Vagina (tissue), 2 donors: ENCODE results near the gene CUX1. TPM values are rescaled to one million over a fixed set of nuclear protein-coding genes. Genes with fewer than 3 reads are reported as not detected.

Source experiments
- DNase-seq, 2 donors: peaks; one replicate each; pipeline ENCODE4 v3.0.0-alpha.2; 2017; ENCODE audit errors: extremely low spot score in 2 of 2
- H3K27ac ChIP-seq: fragments of 200-600 bp; sonication (generic); one replicate; pipeline ENCODE4 v1.5.1; 2019
- H3K27me3 ChIP-seq: fragments of 200-600 bp; sonication (generic); one replicate; pipeline ENCODE4 v1.5.1; 2019
- H3K36me3 ChIP-seq, 2 donors: fragments of 200-600 bp; sonication (generic); one replicate each; pipeline ENCODE4 v1.5.1; 2017 to 2019
- H3K4me1 ChIP-seq: fragments of 200-600 bp; sonication (generic); one replicate; pipeline ENCODE4 v1.5.1; 2019
- H3K4me3 ChIP-seq, 2 donors: fragments of 200-600 bp; sonication (generic); 1 replicate in 1 of 2; 2 replicates in 1 of 2; pipeline ENCODE4 v1.5.1; 2016 to 2019
- H3K9me3 ChIP-seq: fragments of 200-600 bp; sonication (generic); one replicate; pipeline ENCODE4 v1.5.1; 2019
- CTCF ChIP-seq, 3 experiments: fragments of 450-650 bp in 2 of 3; fragments of 200-600 bp in 1 of 3; sonication (generic) in 1 of 3; IDR thresholded peaks; one replicate each; pipeline ENCODE4 v1.5.1; 2017 to 2019; ENCODE audit warnings: antibody characterized with exemption in 3 of 3, mild to moderate bottlenecking in 2 of 3, moderate library complexity in 2 of 3
- POLR2A ChIP-seq, 2 donors: fragments of 450-650 bp; IDR thresholded peaks; one replicate each; pipeline ENCODE4 v1.6.1; 2017; ENCODE audit warnings: antibody characterized with exemption in 2 of 2, mild to moderate bottlenecking in 2 of 2, moderate library complexity in 2 of 2
- POLR2AphosphoS5 ChIP-seq, 2 donors: sonication (generic); formaldehyde crosslinking; IDR thresholded peaks; one replicate each; pipeline ENCODE4 v1.9.0; 2017; ENCODE audit warnings: antibody characterized with exemption in 2 of 2, mild to moderate bottlenecking in 2 of 2, low read depth in 1 of 2; ENCODE audit not compliant: insufficient read depth in 1 of 2
- intact Hi-C: fragments of 100-400 bp; cut with DNase I; formaldehyde crosslinking; loops from one replicate; pipeline ENCODE4 v1.15.1; 2023
- total RNA-seq: library from RNA; depleted of rRNA; stranded (reverse); fragments of >200 nt; gene quantifications from one replicate; pipeline ENCODE4 v1.2.3, GENCODE V29; 2016

CUX1 gene
- total RNA-seq, 1 donor from 2014 or later: 65.3 TPM

DNA sequence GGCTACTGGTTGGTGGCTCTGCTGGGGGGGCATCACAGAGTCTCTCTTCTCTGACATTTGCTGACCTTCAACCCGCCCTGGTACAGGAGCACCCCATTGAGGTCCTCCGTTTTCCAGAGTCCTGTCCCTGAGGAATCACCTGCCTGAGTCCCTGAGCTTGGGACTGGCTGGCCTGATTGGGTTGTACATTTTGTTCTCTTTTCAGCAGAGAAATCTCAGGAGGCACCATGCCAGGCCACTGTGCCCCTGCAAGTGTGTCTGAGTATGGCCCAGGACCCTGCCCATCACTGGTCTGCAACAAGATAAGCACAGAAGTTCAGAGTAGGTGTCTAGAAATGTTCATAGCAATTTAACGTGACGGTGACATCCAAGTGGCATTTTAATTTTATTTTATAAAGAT lies 131.2 kb downstream of the CUX1 start:
- no peak for DNase-seq
- Histone ChIP-seq H3K36me3 (no peaks in the 10 kb centered on the region), H3K27me3 (no peaks in the 10 kb centered on the region), H3K4me3 (no peak overlapping the region), H3K4me1 (peaks cover 29% of the 10 kb centered on the region), H3K9me3 (no peaks in the 10 kb centered on the region), H3K27ac (peak overlapping the region; percentile 11)
- no peak for TF ChIP-seq POLR2AphosphoS5 (IDR thresholded peaks at IDR 0.05; ENCODE audit: insufficient read depth in 1 of 2, low read depth in 1 of 2)
- no peak for TF ChIP-seq CTCF (IDR thresholded peaks at IDR 0.05)
- TF ChIP-seq POLR2A (IDR thresholded peaks at IDR 0.05): no peak
- intact Hi-C loops: loop anchor here (5.0 kb wide), 1 partner anchor 626 kb away; the partner anchor contains the start of gene IFT22

DNA sequence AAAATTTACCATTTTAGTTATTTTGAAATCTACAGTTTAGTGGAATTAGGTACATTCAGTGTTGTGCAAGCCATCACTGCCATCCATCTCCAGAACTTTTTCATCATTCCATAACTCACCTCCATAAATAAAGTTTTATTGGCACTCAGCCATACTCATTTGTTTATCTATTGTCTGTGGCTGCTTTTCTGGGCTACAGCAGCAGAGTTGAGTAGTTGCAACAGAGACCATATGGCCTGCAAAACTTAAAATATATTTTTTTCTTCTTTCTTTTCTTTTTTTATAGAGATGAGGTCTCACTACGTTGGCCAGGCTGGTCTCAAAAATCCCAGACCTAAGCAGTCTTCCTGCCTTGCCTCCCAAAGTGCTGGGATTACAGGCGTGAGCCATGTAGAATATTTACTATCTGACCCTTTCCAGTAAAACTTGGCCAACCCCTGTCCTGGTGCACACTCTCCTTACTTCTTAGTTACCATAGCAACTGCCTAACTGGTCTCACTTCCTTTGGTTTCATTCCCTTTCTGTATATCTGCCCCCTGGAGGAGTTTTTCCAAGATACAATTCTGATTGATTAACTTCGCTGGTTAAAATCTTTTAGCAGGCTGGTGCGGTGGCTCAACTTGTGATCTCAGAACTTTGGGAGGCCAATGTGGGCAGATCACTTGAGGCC lies 133.2 kb downstream of the CUX1 start:
- no peak for TF ChIP-seq POLR2A (IDR thresholded peaks at IDR 0.05)
- no peak for TF ChIP-seq POLR2AphosphoS5 (IDR thresholded peaks at IDR 0.05; ENCODE audit: insufficient read depth in 1 of 2, low read depth in 1 of 2)
- TF ChIP-seq CTCF (IDR thresholded peaks at IDR 0.05): no peak
- no peak for DNase-seq
- Histone ChIP-seq H3K9me3 (no peaks in the 10 kb centered on the region), H3K27ac (no peak overlapping the region), H3K4me1 (peaks cover 29% of the 10 kb centered on the region), H3K4me3 (no peak overlapping the region), H3K27me3 (no peaks in the 10 kb centered on the region), H3K36me3 (no peaks in the 10 kb centered on the region)
- intact Hi-C loops: no loop called here

GRCh38 chr7:101951757-101952156 lies 134.3 kb downstream of the CUX1 start:
- no peaks in the 10 kb centered on the region for H3K27me3 ChIP-seq
- H3K4me1 ChIP-seq: peaks cover 29% of the 10 kb centered on the region
- H3K36me3 ChIP-seq: no peaks in the 10 kb centered on the region
- no peak for TF ChIP-seq POLR2A (IDR thresholded peaks at IDR 0.05)
- no peak for TF ChIP-seq POLR2AphosphoS5 (IDR thresholded peaks at IDR 0.05; ENCODE audit: insufficient read depth in 1 of 2, low read depth in 1 of 2)
- TF ChIP-seq CTCF (IDR thresholded peaks at IDR 0.05): no peak
- H3K9me3 ChIP-seq: no peaks in the 10 kb centered on the region
- H3K27ac ChIP-seq: no peak overlapping the region
- intact Hi-C loops: no loop called here
- H3K4me3 ChIP-seq: no peak overlapping the region
- no peak for DNase-seq

DNA sequence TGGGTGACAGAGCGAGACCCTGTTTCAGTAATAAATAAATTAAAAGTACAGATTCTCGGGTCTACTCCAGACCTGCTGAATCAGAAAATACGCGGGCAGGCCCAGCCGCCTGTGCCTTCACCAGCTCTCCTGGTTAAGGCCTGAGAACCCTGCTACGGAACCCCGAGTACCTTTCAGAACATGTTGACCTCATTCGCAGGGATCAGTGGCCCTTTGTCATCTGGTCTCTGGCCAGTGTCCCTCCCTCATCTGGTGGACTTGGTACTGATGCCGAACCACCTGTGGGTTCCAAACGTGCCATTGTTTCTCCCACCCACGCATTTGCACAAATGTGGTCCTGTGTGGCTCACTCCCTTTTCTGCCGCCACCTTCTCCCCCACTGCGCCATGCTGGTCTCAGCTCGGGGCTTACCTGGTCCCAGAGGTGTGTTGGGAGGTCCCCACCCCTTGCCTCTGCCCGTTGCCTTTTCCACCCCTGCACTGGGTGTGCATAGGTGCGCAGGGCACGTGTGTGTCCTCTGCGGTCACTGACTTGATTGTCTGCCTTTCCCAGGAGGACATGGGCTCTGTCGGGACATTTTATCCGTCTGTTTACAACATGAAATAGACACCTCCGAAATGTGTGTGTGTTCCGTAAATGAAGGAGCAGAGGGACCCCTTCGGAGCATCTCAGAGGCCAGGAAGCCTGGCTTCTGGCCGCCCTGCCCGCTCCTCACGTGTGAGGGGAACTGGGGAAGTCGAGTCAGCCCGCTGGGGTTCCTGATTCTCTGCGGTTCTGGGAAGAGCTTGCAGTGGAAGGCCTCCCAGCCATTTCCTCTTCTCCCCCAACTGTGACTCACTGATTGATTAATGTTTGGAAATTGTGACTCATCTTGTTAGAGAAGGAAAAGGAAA lies 135.2 kb downstream of the CUX1 start:
- Histone ChIP-seq H3K9me3 (no peaks in the 10 kb centered on the region), H3K4me1 (peaks cover 29% of the 10 kb centered on the region), H3K4me3 (no peak overlapping the region), H3K36me3 (no peaks in the 10 kb centered on the region), H3K27ac (peak overlapping the region; percentile 85), H3K27me3 (no peaks in the 10 kb centered on the region)
- TF ChIP-seq POLR2A (IDR thresholded peaks at IDR 0.05): no peak
- peak in 1 of 2 donors; percentile 73 for TF ChIP-seq POLR2AphosphoS5 (IDR thresholded peaks at IDR 0.05; ENCODE audit: insufficient read depth in 1 of 2, low read depth in 1 of 2)
- TF ChIP-seq CTCF (IDR thresholded peaks at IDR 0.05): no peak
- intact Hi-C loops: no loop called here
- DNase-seq: no peak
